T1000 (cell line): Measurements from ENCODE around the gene PCDHAC1.

ENCODE experiments used
- DNase-seq: peaks from one replicate; lab custom pipeline; 2025; ENCODE audit warnings: mixed read lengths; lab: John Stamatoyannopoulos, UW

The PCDHAC1 gene

DNA sequence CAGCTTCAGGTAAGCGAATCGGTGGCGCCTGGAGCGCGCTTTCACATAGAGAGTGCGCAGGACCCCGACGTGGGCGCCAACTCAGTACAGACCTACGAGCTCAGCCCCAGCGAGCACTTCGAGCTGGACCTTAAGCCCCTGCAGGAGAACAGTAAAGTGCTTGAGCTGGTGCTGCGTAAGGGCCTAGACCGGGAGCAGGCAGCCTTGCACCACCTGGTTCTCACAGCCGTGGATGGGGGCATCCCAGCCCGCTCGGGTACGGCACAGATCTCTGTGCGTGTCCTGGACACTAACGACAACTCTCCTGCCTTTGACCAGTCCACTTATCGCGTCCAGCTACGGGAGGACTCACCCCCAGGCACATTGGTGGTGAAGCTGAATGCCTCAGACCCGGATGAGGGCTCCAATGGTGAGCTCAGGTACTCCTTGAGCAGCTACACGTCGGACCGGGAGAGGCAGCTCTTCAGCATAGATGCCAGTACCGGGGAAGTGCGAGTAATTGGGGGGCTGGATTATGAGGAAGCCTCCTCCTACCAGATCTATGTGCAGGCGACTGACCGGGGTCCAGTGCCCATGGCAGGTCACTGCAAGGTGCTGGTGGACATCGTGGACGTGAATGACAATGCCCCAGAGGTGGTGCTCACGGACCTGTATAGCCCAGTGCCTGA, 41.3 kb downstream of the PCDHAC1 start:
- no peak for DNase-seq

DNA sequence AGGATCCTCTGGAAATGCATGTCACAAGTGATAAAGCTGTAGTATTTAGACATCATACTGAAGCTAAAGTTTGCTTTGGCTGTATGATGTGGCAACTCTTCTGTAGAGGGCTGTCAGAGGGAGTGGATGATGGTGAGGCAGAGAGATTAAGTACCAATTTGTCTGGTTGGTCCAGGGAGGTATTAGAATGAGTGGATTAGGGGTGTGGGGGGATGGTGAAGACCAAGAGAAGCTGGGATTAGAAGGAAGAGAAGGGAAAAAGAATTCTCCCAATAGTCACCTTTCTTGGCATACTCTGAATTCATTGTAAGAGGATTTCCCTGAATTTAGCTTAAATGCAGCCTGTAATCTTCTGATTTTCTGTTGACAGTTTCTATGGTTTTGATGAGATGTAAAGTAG, 43.8 kb downstream of the PCDHAC1 start:
- no peak for DNase-seq

DNA sequence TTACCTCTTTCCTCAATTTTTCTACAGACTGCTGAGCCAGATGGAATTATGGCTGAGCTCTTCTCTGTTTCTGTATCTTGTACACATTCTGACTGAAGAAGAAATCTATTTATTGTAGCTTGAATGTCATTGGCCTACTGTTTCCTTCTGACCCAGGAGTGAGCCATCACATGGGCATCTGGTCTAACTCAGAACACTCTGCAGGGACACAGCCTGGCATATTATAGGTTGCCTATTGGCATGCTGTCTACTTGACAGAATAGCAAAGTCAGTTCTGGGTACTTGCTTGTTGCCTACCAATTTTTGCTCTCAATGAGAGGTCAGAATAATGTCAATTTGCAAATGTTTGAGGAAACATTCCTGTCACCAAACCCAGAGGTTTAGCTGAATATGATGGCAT, 47.5 kb downstream of the PCDHAC1 start:
- DNase-seq = no peak

DNA sequence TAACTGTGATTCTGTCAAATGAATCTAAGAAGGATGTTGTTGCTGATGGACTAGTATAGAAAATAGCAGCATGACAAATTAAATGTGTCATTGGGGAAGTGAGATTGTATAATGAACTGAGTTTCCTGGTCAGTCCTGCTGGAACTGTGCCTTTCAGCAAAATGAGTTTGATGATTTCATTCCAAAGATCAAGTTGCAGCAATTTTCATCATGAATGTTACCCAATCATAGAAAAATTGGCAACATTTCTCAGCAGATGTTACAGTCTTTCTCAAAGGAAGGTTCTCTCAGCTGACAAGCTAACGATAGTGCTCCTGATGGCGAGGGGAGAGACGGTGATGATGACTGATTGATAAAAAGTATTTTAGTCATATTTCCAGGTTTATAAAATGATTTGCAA, 50.9 kb downstream of the PCDHAC1 start:
- no peak for DNase-seq

DNA sequence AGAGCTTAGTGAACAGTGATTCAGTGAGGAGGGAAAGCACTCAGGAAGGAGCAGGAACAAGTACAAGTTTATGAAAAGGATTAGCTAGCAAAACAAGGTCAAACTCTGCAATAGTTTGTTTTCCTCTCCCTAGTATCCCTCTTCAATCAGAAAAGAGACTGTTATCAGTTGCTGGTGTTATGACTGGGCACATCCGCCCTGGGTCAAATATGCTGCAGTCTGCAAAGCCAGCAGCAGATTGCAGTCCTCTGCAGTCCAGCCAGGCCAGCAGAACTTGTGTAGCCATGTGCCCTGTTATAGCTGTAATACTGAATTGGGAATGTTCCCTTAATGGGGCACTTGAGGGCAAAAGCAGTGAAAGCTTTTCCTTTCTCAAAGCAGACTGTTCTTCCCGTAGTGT, 52.2 kb downstream of the PCDHAC1 start:
- no peak for DNase-seq

DNA sequence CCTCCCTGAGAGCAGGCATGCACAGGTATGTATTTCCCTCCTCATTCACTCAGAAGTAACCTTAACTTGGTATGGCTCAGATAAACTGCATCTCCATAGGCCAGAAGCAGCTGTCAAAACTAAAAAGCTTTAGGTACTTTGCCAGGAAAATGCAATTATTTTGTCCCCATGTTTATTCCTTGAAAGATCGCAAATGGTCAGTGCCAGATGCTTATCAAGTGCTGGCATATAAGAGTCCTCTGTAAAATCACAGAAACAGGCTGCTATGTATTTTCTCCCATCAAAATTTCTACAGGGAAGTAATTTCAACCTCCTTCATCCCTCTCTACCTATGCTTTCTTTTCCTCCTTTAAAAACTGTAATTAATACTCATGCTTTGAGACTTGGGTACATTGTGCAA, 52.9 kb downstream of the PCDHAC1 start:
- no peak for DNase-seq
